ENCODE results near the gene ZBTB20.

ZBTB20 gene

DNA sequence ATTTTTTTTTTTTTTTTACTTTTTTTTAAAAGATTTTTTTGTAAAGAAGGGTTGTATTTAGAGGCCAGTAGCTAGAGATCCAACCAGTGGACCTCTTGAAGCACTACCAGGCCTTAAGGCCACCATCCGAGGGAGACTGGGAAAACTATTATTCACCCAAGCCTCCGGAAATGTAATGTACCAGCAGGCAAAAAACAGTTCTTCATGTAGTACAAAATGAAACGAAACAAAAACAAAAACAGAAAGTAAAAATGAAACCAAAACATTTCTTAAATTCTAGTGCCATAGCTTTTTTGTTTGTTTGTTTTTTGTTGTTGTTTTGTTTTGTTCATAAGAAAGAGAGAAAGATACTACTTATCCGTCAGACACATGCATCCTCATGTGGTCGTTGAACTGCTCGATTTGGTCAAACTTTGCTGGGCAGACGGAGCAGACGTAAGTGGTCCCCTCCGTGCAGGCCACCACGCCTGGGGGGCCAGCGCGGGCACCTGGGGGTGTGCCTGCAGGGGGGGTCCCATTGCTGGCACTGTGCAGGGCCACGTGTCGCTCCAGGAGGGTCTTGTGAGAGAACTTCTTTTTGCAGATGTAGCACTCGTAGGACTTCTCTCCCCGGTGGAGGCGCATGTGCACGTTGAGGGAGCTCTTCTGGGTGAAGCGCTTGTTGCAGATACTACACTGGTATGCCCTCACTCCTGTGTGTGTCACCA, 808.3 kb downstream of the ZBTB20 start:
- no peak for DNase-seq

DNA sequence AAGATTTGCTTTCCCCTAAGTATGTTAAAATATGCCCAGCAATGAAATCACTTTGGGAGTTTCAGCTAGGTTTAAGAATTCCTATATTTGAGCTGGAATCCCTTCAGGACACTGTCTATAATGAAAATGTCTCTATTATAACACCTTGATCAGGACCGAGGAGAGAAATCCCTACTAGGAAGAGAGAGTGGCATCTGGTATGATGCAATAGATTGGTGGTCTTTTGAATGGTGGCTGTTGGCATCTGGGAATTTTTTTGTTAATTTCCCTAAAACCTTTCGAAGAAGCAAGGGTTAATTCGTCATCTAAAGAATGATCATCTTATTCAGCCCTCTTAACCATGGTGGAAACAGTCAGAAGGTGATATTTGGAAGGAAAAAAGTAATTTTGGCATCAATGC, 810.2 kb downstream of the ZBTB20 start:
- no peak for DNase-seq

DNA sequence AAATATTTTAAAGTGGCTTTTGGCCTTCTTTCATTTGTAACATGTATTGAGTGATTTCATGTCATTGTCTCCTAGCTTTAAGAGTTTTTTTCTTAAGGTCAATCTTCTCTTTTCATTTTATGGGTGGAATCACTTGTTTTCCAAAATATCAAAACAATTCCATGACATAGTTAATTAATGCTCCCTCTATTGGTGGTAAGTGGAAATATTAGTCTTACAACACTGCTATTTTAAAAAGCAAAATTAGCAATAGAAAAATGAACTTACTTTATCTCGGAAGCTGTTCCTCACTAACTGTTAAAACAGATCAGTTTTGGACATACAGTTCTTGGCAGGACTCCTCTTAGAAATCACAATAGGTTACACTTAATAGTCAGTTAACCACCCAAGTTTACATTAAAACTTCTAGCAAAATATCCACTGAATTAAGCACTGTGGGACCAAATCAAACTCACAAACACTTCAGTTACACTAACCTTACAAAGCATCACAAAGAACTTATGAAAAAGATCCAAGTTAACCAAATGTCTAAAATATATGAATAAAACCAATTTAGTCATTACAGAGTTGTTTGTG, 810.9 kb downstream of the ZBTB20 start:
- no peak for DNase-seq

DNA sequence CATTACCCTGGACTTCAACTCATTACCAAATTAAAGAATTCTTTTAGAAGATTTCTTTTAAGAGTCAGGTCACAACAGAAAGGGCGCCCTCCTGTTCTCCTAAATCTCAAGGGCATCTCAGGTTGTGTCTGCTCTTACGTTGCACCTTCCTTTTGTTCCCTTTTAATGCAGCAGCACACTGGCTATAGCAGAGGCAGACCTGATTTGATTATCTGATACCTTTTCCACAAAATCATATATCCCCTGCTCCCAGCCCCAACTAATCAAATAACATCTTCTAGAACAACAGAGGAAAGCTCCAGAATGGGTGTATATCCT, 813.2 kb downstream of the ZBTB20 start:
- DNase-seq = no peak

DNA sequence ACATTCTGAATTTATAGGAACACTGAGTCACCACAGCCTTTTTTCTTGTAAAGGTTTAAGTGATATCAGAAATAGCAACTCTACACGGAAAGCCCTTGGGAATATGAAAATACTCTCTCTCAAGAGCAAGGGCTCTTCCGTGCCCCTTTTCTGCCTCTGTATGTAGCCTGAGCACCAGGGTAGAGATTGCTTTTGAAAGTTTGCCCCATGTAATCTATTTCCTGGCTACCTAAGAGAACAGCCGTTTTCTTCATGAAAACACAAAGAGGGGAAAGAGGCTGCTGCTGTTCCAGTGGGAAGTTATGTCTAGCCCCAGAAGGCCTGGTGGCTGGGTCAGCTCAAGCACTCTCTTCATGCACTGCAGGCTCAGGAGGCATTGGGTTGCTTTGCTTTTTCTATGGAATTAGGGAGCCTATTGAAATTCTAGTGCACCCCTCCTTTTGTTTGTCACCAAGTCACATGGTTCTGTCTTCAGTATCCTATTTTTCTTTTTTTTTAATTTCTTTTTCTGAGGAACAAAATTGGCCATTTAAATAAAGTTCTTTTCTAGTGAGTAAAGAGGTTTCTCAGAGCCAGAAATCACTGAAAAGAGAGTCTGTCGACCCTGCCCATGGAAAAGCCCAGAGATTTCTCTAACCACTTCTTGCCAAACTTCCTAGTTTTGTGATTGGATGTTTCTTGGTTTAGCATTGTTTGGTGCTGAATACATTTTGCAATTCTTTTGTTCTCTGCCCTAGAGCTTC, 813.7 kb downstream of the ZBTB20 start:
- no peak for DNase-seq

DNA sequence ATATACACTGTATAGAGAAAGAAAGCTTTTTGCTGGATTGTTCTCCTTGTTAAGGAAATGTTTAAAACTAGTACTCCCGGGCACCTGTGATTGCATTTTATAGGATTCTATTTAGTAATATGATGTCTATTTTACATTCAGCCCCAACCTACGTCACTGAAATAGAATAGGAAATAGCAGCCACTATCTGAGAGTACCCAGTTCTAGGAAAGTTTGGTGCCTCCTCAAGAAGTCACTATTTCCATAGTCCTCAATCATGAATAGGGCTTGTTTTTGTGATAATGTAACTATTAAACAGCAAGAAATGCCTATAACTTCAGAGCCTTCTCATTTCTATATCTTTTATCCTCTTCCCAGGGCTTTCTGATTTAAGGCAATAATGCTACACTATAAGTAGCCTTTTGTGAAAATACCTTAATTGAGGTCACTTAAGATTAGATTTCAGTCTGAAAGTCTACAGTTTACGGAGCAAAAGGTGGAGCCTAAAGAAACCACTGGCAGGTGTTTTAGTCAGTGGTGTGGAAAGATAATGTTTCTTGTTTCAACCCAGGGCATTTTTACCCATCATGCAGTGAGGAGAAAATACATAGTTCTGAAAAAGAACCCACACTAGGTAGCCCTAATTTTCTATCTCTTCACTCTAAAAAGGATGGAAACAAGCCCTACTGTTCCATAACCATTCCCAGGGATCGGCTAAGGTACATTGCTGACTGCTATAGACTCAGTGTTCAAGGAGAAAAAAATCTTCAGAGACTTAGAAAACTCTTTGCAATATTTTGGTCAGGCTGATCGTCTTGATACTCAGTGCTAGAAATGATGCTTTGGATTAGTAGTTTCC, 814.5 kb downstream of the ZBTB20 start:
- DNase-seq = no peak

DNA sequence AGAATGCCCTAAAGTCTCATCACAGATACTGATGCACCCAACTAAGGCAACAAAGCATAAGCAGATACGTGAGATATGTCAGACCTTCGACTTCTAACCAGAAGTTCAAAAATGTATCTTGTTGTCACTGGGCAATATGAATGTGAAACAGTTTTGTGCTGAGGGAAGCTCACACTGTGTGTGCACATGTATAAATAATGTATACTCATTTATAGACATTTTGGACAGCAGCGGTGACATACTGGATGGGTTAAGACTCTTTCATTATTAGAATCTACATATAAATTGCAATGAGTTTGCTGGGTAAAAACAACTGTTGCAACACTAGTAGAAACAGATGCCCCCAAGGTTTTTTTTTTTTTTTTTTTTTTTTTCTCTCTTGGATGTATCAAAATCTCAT, 815.4 kb downstream of the ZBTB20 start:
- DNase-seq = no peak

DNA sequence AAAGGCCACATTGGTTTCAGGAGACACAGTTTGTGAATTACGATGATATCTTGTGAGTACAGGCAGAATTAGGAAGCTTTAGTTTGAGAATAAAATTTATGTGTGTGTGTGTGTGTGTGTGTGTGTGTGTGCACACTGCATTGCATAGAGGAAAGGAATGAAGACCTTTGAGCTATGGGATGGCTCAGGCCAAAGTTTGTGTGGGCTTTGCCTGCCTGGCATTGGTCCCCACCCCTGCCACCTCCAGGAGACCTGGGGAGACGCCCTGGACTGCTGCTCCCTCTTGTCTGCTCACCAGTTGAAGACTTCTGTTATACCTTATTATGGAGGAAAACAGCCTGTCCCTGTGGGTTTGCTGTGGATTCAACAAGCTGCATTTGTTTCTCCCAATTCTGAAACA, 816.1 kb downstream of the ZBTB20 start:
- no peak for DNase-seq

DNA sequence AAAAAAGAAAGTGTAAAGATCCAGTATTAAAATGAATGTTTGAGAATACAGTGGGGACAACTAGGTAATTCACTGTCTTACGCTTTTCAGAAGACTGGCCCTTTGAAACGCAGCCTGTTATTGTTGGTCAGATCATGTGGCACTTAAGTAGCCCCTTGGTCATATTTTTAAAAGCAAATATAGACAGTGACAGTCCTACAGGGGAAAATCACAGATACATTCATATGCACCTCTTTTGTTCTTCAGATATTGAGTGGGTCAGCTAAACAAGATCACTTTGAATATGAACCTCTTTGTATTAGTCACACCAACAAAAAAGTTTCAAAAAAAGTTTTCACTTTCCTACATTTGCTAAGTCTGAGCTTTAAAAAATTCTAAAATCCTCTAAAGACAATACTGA, 817.3 kb downstream of the ZBTB20 start:
- DNase-seq = no peak

- no peak for DNase-seq
Observed at GRCh38 chr3:114328345-114328744, 818.7 kb downstream of the ZBTB20 start.

DNA sequence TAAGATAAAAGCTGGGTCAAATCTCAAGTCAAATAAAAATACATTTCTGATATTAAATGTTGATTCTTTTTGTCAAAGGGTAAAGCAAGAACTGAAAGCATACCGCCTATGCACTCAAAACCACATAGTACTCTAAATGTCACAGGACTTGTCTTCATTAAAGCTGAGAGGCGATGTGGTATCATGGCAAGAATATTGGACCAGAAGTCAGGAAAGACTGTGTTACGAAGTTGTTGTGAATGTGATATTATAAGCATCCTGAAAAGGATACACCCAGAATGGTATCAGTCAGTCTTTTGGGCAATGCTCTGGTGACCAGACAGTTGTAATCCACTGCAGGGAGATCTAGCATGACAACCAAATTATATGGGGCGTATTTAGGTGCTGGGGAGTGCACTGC, 819.4 kb downstream of the ZBTB20 start:
- DNase-seq = no peak

DNA sequence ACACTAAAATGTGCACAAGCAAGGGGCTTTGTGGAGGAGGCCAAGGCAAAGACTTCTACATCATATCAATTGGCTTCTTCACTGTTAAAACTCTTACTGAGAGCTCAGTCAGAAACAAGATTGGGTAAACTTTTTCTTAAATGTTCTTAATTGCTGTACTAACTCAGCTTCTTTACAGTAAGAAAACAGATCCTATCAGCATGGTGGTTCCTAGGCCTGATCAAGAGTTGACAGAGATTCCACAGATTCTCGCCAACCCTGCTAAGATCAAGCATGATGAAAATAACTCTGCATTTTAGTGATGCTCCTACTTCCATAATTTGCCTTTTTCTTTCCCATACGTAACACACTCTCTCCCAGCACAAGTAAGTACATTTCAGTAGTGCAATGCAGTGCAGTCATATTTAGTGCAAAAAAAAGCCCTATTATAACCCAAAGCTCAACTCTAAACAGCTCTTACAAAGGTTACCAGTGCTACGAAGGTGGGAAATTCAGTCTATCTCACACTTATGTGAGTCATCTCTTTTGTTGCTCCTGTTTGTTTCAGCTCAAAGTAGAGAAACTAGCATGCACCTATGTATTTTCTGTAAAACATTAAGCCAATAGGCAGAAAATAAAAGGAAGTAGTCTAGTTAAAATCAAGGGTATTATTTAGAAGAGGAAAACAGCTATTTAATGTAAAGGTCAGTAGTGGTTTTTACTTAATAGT, 823.4 kb downstream of the ZBTB20 start:
- no peak for DNase-seq

DNA sequence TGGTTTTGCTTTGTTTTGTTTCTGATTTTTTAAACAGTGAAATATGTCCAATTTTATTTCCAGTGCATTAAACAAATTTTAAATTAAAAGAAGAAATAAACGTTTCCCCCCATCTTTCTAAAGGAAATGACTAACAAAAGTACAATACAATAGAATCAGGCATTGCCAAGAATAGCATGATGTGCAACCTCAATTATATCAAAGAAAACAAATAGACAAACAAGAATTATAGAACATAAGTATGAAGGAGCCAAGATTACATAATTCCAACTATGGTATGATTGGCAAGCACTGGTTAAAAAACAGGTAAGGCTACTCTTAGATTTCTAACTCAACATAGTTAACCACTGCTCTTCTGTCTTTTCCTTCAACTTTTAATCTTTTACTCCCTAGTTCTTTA, 826.8 kb downstream of the ZBTB20 start:
- DNase-seq = no peak

DNA sequence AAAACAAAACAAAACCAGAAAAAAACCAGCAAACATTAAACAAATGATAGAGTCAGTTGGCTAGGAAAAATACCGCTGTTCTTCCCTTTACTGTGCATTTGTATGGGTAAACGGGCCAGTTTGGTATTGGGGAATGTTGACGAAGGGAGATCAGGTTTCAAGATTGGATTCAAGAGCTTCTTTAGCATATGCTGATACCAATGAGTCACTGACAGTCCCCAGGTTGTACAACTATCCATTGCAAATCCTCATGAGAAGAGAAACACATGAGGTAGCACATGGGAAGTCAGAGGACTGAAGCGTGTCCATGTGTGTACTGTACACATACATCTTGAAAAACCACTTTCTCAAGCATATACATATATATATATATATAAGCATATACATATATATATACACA, 827.6 kb downstream of the ZBTB20 start:
- peak; percentile 70 for DNase-seq

- DNase-seq = no peak
Observed at GRCh38 chr3:114318295-114318694, 828.8 kb downstream of the ZBTB20 start.

DNA sequence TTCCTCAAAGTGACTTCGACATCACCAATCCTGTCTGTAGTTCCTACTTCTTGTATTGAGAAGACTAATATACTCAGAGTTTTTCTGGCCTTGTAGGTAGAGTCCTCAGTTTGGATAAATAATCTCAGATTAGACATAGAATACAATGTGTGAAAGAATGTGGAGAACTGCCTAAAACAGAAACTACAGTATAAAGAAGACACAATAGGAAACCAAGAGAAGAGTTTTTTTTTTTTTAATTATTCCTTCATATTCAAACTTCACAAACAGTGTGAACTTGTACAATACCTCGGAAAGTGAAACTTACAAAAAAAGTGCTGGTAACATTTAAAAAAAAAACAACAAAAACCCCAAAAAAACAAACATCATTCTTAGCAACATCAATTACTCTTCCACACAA, 832.8 kb downstream of the ZBTB20 start:
- no peak for DNase-seq

DNA sequence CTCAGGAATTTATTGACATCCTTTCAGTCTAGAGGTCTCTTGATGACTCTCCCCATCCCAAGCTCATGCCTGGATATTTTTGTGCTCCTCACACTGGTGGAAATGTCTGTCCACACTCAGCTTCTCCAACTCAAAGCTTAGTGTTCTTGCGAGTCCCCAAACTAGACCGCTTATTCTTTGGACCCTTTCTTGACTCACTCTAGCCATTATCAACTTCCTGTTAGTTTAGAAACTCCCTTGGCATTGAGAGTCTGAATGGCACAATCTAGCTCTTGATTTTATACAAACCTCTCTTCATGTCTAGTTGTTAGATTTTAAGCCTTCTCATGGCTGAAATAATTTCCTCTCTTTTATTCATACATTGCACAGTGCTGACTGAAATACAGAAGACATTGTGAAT, 833.7 kb downstream of the ZBTB20 start:
- no peak for DNase-seq

- DNase-seq = no peak
Observed at GRCh38 chr3:114310695-114311094, 836.4 kb downstream of the ZBTB20 start.

DNA sequence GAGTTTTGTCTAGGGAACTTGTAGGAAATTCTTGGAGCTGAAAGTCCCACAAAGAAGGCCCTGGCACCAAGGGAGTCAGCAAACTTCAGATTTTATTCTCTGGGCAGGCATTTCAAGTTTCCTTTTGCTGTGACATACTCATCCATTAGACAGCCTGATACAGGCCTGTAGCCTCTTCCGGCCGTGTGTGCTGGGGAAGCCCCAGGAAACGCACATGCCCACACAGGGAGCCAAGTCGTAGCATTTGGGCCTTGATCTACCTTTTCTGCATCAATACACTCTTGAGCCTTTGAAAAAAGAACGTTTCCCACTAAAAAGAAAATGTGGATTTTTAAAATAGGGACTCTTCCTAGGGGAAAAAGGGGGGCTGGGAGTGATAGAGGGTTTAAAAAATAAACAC, 838.3 kb downstream of the ZBTB20 start:
- DNase-seq = no peak

DNA sequence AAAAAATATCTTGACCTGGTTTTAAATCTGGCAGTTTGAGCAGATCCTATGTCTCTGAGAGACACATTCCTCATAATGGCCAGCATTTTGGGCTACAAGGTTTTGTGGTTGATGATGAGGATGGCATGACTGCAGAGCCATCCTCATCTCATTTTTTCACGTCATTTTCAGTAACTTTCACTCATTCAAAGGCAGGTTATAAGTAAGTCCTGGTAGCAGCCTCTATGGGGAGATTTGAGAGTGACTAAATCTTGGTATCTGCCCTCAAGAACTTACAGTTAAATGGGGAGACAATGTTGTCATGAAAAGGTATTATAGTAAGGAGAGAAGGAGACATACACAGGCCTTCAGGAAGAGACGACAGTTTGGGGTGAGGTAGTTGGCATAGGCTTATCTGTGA, 838.7 kb downstream of the ZBTB20 start:
- no peak for DNase-seq

DNA sequence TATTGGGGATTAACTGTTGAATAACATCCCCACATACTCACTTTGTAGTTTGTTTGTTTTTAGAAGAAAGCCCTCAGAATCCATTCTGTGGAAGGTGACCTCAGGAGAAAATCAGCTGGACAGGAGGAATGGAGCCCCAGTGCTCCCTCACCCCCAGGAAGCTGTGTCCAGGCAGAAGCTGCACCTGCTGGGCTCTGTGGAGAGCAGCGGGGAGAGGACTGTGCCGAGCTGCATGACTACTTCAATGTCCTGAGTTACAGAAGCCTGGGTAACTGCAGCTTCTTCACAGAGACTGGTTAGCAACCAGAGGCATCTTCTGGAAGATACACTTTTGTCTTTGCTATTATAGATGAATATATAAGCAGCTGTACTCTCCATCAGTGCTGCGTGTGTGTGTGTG, 839.3 kb downstream of the ZBTB20 start:
- DNase-seq = no peak

GRCh38 chr3:114307222-114307830, 839.8 kb downstream of the ZBTB20 start:
- no peak for DNase-seq

Measured in SHP77 treated with DMSO at 0.1 percent for 48 hours (cell line).